Mucosa of descending colon (tissue), 3 donors: Measurements from ENCODE around the gene RNF141. TPM values are rescaled to one million over a fixed set of nuclear protein-coding genes. Genes with fewer than 3 reads are reported as not detected.

ENCODE experiments used
- ATAC-seq: fragments of 200-7000 bp; cut with Tn5 transposase; one replicate; pipeline ENCODE4 v1.9.1; 2020; ENCODE audit warnings: mild to moderate bottlenecking, moderate library complexity
- DNase-seq, 3 donors: peaks; one replicate each; pipeline ENCODE4 v3.0.0-alpha.2; 2020
- H3K36me3 ChIP-seq: fragments of 200-600 bp; one replicate; pipeline ENCODE4 v1.8.0; 2021; ENCODE audit warnings: low read depth, mild to moderate bottlenecking
- H3K4me1 ChIP-seq: fragments of 200-600 bp; one replicate; pipeline ENCODE4 v1.8.0; 2021; ENCODE audit warnings: low read depth, mild to moderate bottlenecking
- H3K4me3 ChIP-seq: fragments of 200-600 bp; one replicate; pipeline ENCODE4 v1.8.0; 2021; ENCODE audit warnings: mild to moderate bottlenecking
- H3K9me3 ChIP-seq: fragments of 200-600 bp; one replicate; pipeline ENCODE4 v1.8.0; 2021; ENCODE audit warnings: mild to moderate bottlenecking
- CTCF ChIP-seq: fragments of 200-600 bp; IDR thresholded peaks from one replicate; pipeline ENCODE4 v1.8.0; 2022; ENCODE audit warnings: antibody characterized with exemption, mild to moderate bottlenecking
- intact Hi-C, 2 donors: fragments of 100-400 bp; cut with DNase I in 1 of 2; cut with micrococcal nuclease in 1 of 2; formaldehyde crosslinking; loops; one replicate each; pipeline versions ENCODE4 v1.11.0 to v1.11.1; 2022; cut with DNase I, micrococcal nuclease
- long read RNA-seq, 2 donors: library from polyadenylated mRNA; unstranded; transcript quantifications; one replicate each; pipeline ENCODE4 v2.0.0, GENCODE V29; 2019 to 2021
- total RNA-seq, 3 donors: library from RNA; stranded (reverse); fragmentation: NEBNext Ultra II Directional in 2 of 3; extraction: Animal tissue kit (Norgen Biotek cat#: 25700) in 2 of 3; gene quantifications; one replicate each; pipeline versions ENCODE4 v1.2.1 to v1.2.4, GENCODE V29; 2021 to 2023
- donor health status: DM: no; HTN: no; CAD: no; lungs with moderate emphysema.
- donor health status: DM: no; HTN: no; CAD: no.
- donor health status: DM: no; HTN: yes; CAD: no.

The RNF141 gene, protein sequence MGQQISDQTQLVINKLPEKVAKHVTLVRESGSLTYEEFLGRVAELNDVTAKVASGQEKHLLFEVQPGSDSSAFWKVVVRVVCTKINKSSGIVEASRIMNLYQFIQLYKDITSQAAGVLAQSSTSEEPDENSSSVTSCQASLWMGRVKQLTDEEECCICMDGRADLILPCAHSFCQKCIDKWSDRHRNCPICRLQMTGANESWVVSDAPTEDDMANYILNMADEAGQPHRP
- 10 to 100 TPM; 32.8 to 35.5 (median 34.7) TPM for total RNA-seq
- long read RNA-seq, donor 1, full-length matches to known transcripts = 17 of 18 reads
- long read RNA-seq, donor 1, partial matches to known transcripts = 1 of 18 reads
- long read RNA-seq, donor 1, other reads (novel, unspliced or antisense) = 0 of 18 reads
- long read RNA-seq, donor 2, full-length matches to known transcripts = 15 of 16 reads
- long read RNA-seq, donor 2, partial matches to known transcripts = 1 of 16 reads
- long read RNA-seq, donor 2, other reads (novel, unspliced or antisense) = 0 of 16 reads

DNA sequence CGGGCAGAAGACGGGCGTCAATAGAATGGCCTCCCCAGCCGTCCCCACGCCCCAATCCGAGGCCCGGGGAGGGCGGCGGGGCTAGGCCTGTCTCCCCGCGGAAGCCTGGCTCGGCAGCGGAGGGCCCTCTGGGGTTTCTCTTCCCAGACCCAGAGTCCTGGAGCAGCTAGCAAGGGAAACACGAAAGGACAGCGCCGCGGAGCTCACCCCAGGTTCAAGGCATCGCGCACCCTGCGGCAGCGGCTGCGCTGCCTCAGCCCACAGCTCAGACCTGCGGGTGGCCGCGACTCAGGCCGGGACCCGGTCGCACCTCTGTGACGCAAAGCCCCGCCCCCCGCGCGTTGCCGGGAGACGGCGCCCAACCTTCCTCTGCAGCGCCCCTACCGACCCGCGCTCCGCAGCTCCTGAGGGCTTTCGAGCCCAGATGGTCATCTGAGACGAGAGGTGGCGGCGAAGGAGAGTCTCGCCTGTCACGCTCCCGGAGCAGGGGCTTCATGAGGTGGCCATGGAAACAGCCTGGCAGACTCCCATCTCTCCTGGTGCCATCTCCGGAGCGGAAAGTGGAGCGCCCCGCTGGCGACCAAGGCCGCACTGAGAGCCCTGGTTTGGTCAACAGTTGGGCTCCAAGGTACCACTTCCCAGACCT lies at the start of gene RNF141:
RNF141 (minus strand) TSS at position 273 of the 646 bp plus-strand sequence. CDS start 7,029 bp downstream, outside the sequence.
- peak; percentile 100 for ATAC-seq
- intact Hi-C loops = no loop called here

DNA sequence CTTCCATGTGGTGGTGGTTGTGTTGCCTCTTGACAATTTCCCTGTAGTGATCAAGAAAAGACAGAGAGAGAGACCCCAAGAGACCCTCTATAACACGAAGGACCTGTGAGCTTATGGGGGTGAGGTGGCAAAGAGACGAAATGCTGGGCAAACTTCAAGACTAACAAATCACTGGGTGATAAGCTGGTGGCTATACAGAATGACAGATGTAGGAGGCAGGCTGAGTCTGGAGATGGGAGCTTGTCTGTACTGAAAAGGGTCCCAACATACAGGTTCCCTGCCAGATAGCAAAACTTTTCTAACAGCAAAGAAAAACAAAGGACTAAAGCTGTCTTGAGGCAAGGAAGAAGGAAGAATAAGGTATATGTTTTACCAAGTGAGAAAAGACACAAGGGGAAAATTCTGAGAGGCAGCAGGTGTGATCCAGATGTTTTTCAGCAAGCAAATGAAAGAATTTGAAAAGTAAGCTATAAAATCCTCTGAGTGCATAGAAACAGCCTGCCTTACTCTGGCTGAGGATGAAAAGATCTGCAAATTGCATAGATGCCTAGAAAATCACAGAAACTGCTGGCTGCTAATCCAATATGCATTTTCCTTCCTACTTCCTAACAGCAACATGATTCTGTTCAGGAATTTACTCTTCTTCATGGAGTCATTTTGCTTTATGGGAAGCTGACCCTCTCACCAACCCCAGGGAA lies 49.4 kb upstream of the RNF141 start:
- Histone ChIP-seq H3K4me1 (no peaks in the 10 kb centered on the region), H3K4me3 (no peak overlapping the region), H3K36me3 (no peaks in the 10 kb centered on the region), H3K9me3 (no peaks in the 10 kb centered on the region)
- DNase-seq (no peak), ATAC-seq (no peak)
- intact Hi-C loops = no loop called here
- TF ChIP-seq CTCF = no peak

More for the DNA sequence above, at the start of gene RNF141:
- H3K9me3 ChIP-seq = no peaks in the 10 kb centered on the region
- TF ChIP-seq CTCF = peak; percentile 87
- peak; percentile 96 to 99 (median 98) for DNase-seq
- H3K36me3 ChIP-seq = no peaks in the 10 kb centered on the region
- peak within 1 kb of the TSS; percentile 54 for H3K4me3 ChIP-seq
- H3K4me1 ChIP-seq = peaks cover 5% of the 10 kb centered on the region

DNA sequence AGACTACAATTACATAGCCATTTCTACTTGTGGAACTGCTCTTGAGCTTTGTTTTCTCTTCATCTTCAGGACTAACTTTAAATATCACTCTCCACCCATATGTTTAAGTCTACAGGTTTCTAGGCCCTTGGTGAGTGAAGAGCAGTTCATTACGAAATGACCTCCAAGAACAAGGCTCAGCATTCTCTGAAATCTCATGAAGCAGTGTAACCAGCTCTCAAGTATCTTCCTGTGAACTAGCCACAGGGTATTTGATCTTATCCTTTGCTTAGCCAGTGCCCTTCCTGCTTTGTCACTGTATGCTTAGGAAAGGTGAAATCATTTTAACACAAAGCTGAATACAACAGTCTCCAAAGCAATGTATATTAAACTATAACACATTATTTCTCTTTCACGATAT lies 47.9 kb upstream of the RNF141 start:
- no peak overlapping the region for H3K4me3 ChIP-seq
- H3K9me3 ChIP-seq = no peaks in the 10 kb centered on the region
- intact Hi-C loops = no loop called here
- H3K4me1 ChIP-seq = no peaks in the 10 kb centered on the region
- DNase-seq = no peak
- no peak for ATAC-seq
- H3K36me3 ChIP-seq = no peaks in the 10 kb centered on the region
- TF ChIP-seq CTCF = no peak

- no peaks in the 10 kb centered on the region for H3K4me1 ChIP-seq
- H3K36me3 ChIP-seq = no peaks in the 10 kb centered on the region
- TF ChIP-seq CTCF = no peak
- ATAC-seq (no peak), DNase-seq (no peak)
- no peaks in the 10 kb centered on the region for H3K9me3 ChIP-seq
- no peak overlapping the region for H3K4me3 ChIP-seq
- intact Hi-C loops = no loop called here
These were observed 47.0 kb upstream of the RNF141 start for GRCh38 chr11:10587995-10588394.

DNA sequence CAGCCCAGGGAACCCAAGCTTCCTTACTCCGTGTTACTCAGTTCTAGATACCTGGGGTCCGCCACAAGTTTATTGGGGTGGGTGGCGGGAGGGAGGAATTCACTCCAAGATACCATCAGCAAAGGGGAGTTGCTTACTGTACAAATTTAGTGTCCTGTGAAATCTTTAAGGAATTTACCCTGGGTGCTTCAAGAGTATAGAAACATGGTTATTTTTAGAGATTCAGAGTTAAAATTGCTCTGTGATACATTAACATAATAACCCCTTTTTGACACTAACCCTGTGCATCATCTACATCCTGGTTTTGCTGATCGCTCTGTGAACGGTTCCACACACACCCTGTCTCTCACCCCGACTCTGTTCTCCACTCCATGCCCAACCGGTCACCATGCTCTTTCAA lies 46.4 kb upstream of the RNF141 start:
- TF ChIP-seq CTCF = no peak
- no peaks in the 10 kb centered on the region for H3K9me3 ChIP-seq
- no peaks in the 10 kb centered on the region for H3K36me3 ChIP-seq
- DNase-seq (no peak), ATAC-seq (no peak)
- no peak overlapping the region for H3K4me3 ChIP-seq
- intact Hi-C loops = no loop called here
- H3K4me1 ChIP-seq = no peaks in the 10 kb centered on the region
